H1 (cell line): ENCODE data around the gene ZNF18. TPM values are rescaled to one million over a fixed set of nuclear protein-coding genes. Genes with fewer than 3 reads are reported as not detected.

Experiments used
- CTCF ChIA-PET: fragments of 300-600 bp; sonication (Branson Sonifier 250); formaldehyde crosslinking; loops from one replicate; lab custom pipeline; 2021; ENCODE audit not compliant: partially characterized antibody; lab: Charles Lee
- POLR2A ChIA-PET: fragments of 300-600 bp; sonication (Branson Sonifier 250); formaldehyde crosslinking; loops from one replicate; lab custom pipeline; 2021; ENCODE audit warnings: inconsistent platforms; ENCODE audit not compliant: partially characterized antibody; lab: Charles Lee
- DNase-seq, 2 experiments: peaks; one replicate each; pipeline versions ENCODE4 v3.0.0 to v3.0.0-alpha.2; 2010 to 2022; ENCODE audit warnings: low spot score in 2 of 2, low read depth in 1 of 2, mixed read lengths in 1 of 2
- FAIRE-seq: peaks from 2 replicates; lab custom pipeline; 2011; peaks lifted over from hg19 to GRCh38; lab: Jason Lieb, UNC
- H2AFZ ChIP-seq: 2 replicates; pipeline ENCODE4 v1.8.1; 2012; ENCODE audit warnings: low read length, inconsistent platforms
- H2AK5ac ChIP-seq: 2 replicates; pipeline ENCODE4 v1.6.1; 2013; ENCODE audit warnings: low read depth, low read length
- H2BK120ac ChIP-seq: replicated peaks from 2 replicates; pipeline ENCODE3; 2013; ENCODE audit warnings: low read depth, low read length, inconsistent platforms
- H2BK12ac ChIP-seq: 2 replicates; pipeline ENCODE4 v1.6.1; 2013; ENCODE audit warnings: low read depth, low read length
- H2BK15ac ChIP-seq: 2 replicates; pipeline ENCODE4 v1.6.1; 2013; ENCODE audit warnings: low read length
- H2BK20ac ChIP-seq: 2 replicates; pipeline ENCODE4 v1.6.1; 2013; ENCODE audit warnings: low read length
- H2BK5ac ChIP-seq: 2 replicates; pipeline ENCODE4 v1.6.1; 2013; ENCODE audit warnings: low read depth, low read length
- H3K14ac ChIP-seq: 2 replicates; pipeline ENCODE4 v1.6.1; 2013; ENCODE audit warnings: inconsistent platforms; ENCODE audit not compliant: insufficient read length
- H3K18ac ChIP-seq: 2 replicates; pipeline ENCODE4 v1.6.1; 2013; ENCODE audit warnings: low read length; ENCODE audit errors: extremely low read depth
- H3K23ac ChIP-seq: 2 replicates; pipeline ENCODE4 v1.6.1; 2013; ENCODE audit warnings: inconsistent platforms; ENCODE audit not compliant: insufficient read length
- H3K23me2 ChIP-seq: 2 replicates; pipeline ENCODE4 v1.6.1; 2013; ENCODE audit warnings: low read depth, low read length
- H3K27ac ChIP-seq: 2 replicates; pipeline ENCODE4 v1.6.1; 2011; ENCODE audit warnings: low read depth, low read length, inconsistent platforms
- H3K27me3 ChIP-seq, 4 experiments: replicated peaks in 1 of 4; 1 replicate in 1 of 4; 2 replicates in 3 of 4; pipeline versions ENCODE4 v1.6.1 to v1.8.1; 2011 to 2013; ENCODE audit warnings: low read length in 3 of 4, mild to moderate bottlenecking in 3 of 4, inconsistent platforms in 2 of 4, mixed read lengths in 2 of 4, moderate library complexity in 1 of 4; ENCODE audit not compliant: control insufficient read depth in 3 of 4, insufficient read depth in 3 of 4; ENCODE audit errors: extremely low read depth in 1 of 4
- H3K36me3 ChIP-seq, 4 experiments: 2 replicates each; pipeline versions ENCODE4 v1.6.1 to v1.8.1; 2011 to 2013; ENCODE audit warnings: mild to moderate bottlenecking in 4 of 4, low read length in 3 of 4, moderate library complexity in 2 of 4, control low read depth in 1 of 4, inconsistent platforms in 1 of 4; ENCODE audit not compliant: insufficient read depth in 4 of 4, control insufficient read depth in 2 of 4
- H3K4ac ChIP-seq: replicated peaks from 2 replicates; pipeline ENCODE3; 2013; ENCODE audit warnings: low read length, low read depth, mixed read lengths, inconsistent platforms; ENCODE audit not compliant: insufficient read length
- H3K4me1 ChIP-seq, 4 experiments: replicated peaks in 1 of 4; 1 replicate in 1 of 4; 2 replicates in 3 of 4; pipeline versions ENCODE4 v1.6.1 to v1.8.1; 2011 to 2013; ENCODE audit warnings: low read length in 3 of 4, inconsistent platforms in 2 of 4, mixed read lengths in 1 of 4; ENCODE audit not compliant: insufficient read depth in 4 of 4, control insufficient read depth in 3 of 4
- H3K4me2 ChIP-seq, 2 experiments: 2 replicates each; pipeline versions ENCODE4 v1.6.1 to v1.8.1; 2011 to 2013; ENCODE audit warnings: low read depth in 2 of 2, low read length in 2 of 2, control low read depth in 1 of 2, inconsistent platforms in 1 of 2, mild to moderate bottlenecking in 1 of 2; ENCODE audit not compliant: insufficient read depth in 1 of 2
- H3K4me3 ChIP-seq, 4 experiments: fragments of 200-600, 300-600 bp in 1 of 4; sonication (generic), shearing (Covaris generic), sonication (Bioruptor Twin) in 1 of 4; 2 replicates each; pipeline versions ENCODE4 v1.5.1 to v1.8.1; 2011 to 2016; ENCODE audit warnings: low read length in 4 of 4, low read depth in 3 of 4, control low read depth in 2 of 4, inconsistent platforms in 2 of 4, mild to moderate bottlenecking in 2 of 4, mixed read lengths in 1 of 4, moderate library complexity in 1 of 4; ENCODE audit not compliant: insufficient read depth in 2 of 4; ENCODE audit errors: extremely low read depth in 1 of 4
- H3K56ac ChIP-seq: replicated peaks from 2 replicates; pipeline ENCODE3; 2013; ENCODE audit warnings: low read depth, mild to moderate bottlenecking, mixed read lengths, low read length, inconsistent platforms; ENCODE audit not compliant: insufficient read length
- H3K79me1 ChIP-seq: 2 replicates; pipeline ENCODE4 v1.6.1; 2013; ENCODE audit warnings: low read depth, low read length, control low read depth
- H3K79me2 ChIP-seq, 2 experiments: 2 replicates each; pipeline versions ENCODE4 v1.6.1 to v1.8.1; 2012 to 2013; ENCODE audit warnings: low read length in 2 of 2, mild to moderate bottlenecking in 2 of 2, inconsistent platforms in 1 of 2; ENCODE audit not compliant: insufficient read depth in 2 of 2, control insufficient read depth in 1 of 2
- H3K9ac ChIP-seq, 4 experiments: replicated peaks in 1 of 4; 1 replicate in 1 of 4; 2 replicates in 3 of 4; pipeline versions ENCODE4 v1.6.1 to v1.8.1; 2011 to 2013; ENCODE audit warnings: low read depth in 3 of 4, low read length in 3 of 4, control low read depth in 2 of 4, mild to moderate bottlenecking in 2 of 4, moderate library complexity in 2 of 4, inconsistent platforms in 1 of 4; ENCODE audit errors: extremely low read depth in 1 of 4
- H3K9me3 ChIP-seq, 2 experiments: 2 replicates each; pipeline versions ENCODE4 v1.6.1 to v1.8.1; 2012 to 2013; ENCODE audit warnings: mild to moderate bottlenecking in 2 of 2, moderate library complexity in 2 of 2, control low read depth in 1 of 2, inconsistent platforms in 1 of 2, low read depth in 1 of 2, low read length in 1 of 2, mixed read lengths in 1 of 2; ENCODE audit not compliant: insufficient read depth in 2 of 2
- H4K20me1 ChIP-seq, 2 experiments: replicated peaks in 1 of 2; 2 replicates each; pipeline versions ENCODE3 to v1.8.1; 2011 to 2013; ENCODE audit warnings: inconsistent platforms in 2 of 2, low read length in 2 of 2, mild to moderate bottlenecking in 1 of 2; ENCODE audit not compliant: insufficient read depth in 2 of 2, control insufficient read depth in 1 of 2
- H4K5ac ChIP-seq: 2 replicates; pipeline ENCODE4 v1.6.1; 2013; ENCODE audit warnings: low read length, low read depth, mixed read lengths, inconsistent platforms; ENCODE audit not compliant: insufficient read length
- H4K8ac ChIP-seq: 2 replicates; pipeline ENCODE4 v1.8.0; 2013; ENCODE audit warnings: mild to moderate bottlenecking, moderate library complexity, low read length, inconsistent platforms; ENCODE audit not compliant: insufficient read depth; ENCODE audit errors: extremely low read depth
- H4K91ac ChIP-seq: replicated peaks from 2 replicates; pipeline ENCODE3; 2013; ENCODE audit warnings: low read length, mixed read lengths, inconsistent platforms; ENCODE audit not compliant: insufficient read length
- KDM4A ChIP-seq: IDR thresholded peaks from one replicate; pipeline ENCODE4 v1.7.1; 2012; ENCODE audit warnings: low read depth, mild to moderate bottlenecking, moderate library complexity, low read length, inconsistent platforms; ENCODE audit not compliant: severe bottlenecking
- TEAD4 ChIP-seq: IDR thresholded peaks from 2 replicates; pipeline ENCODE4 v1.6.1; 2012; ENCODE audit warnings: low read depth, low read length, inconsistent platforms, mixed read lengths
- WGBS, 2 experiments: shearing (Covaris generic) in 1 of 2; methylation state at CpG; one replicate each; pipeline versions ENCODE4 v1.1.6 to v1.1.7; 2013 to 2015; ENCODE audit warnings: low lambda C conversion rate in 2 of 2, mixed read lengths in 2 of 2, inconsistent platforms in 1 of 2, low coverage in 1 of 2, missing lambda C conversion rate in 1 of 2; ENCODE audit not compliant: insufficient replicate concordance in 2 of 2, insufficient coverage in 1 of 2, insufficient read length in 1 of 2; ENCODE audit errors: extremely low coverage in 1 of 2, missing lambda C conversion rate in 1 of 2; 5-methylcytosine and 5-hydroxymethylcytosine counted together
- polyA plus RNA-seq, 7 experiments: library from polyadenylated mRNA; depleted of rRNA in 3 of 7; stranded (reverse) in 5 of 7; unstranded in 2 of 7; fragments of >200 nt in 5 of 7; fragments of 200-250 nt in 2 of 7; gene quantifications; 1 replicate in 5 of 7; 2 replicates in 1 of 7; 4 replicates in 1 of 7; pipeline versions ENCODE4 v1.2.1 to v1.2.3, GENCODE V29; 2011 to 2013; ENCODE audit warnings: missing spikeins in 2 of 7, mixed read lengths in 2 of 7
- total RNA-seq: library from RNA; stranded (reverse); fragmentation: NEBNext Ultra II Directional; extraction: Animal tissue kit (Norgen Biotek cat#: 25700); gene quantifications from 2 replicates; pipeline ENCODE4 v1.2.1, GENCODE V29; 2021

Gene ZNF18
- total and polyA plus RNA-seq, 2 of the 8 experiments (the other 6 are each of a cell fraction or from before 2014, with no cell fraction given) = 3.0 to 9.9 TPM

- no peak for TF ChIP-seq TEAD4
- TF ChIP-seq KDM4A = no peak
- DNase-seq (no peak), FAIRE-seq (no peak)
- Histone ChIP-seq H3K27ac (no peak overlapping the region), H3K14ac (no peak overlapping the region), H2BK15ac (no peak overlapping the region), H3K4me2 (no peak overlapping the region), H3K36me3 (no peaks in the 10 kb centered on the region), H3K79me1 (peaks cover 6% of the 10 kb centered on the region; the same call in 1 of the 2 replicates), H3K4me1 (peaks cover 0 to 14% (median 6%) of the 10 kb centered on the region in 4 experiments; a peak in 5 of 7 replicates), H2BK120ac (no peak overlapping the region), H2BK12ac (no peak overlapping the region), H2AFZ (no peak overlapping the region), H3K23me2 (no peaks in the 10 kb centered on the region; the same call in 1 of the 2 replicates), H2AK5ac (no peak overlapping the region), H3K18ac (no peak overlapping the region), H3K79me2 (peaks cover 8 to 90% of the 10 kb centered on the region in 2 experiments; a peak in 3 of 4 replicates), H4K8ac (no peak overlapping the region), H4K91ac (no peak overlapping the region), H4K20me1 (no peaks in the 10 kb centered on the region), H3K9me3 (no peaks in the 10 kb centered on the region), H3K56ac (no peak overlapping the region), H3K27me3 (no peaks in the 10 kb centered on the region), H4K5ac (no peak overlapping the region), H3K9ac (no peak overlapping the region), H2BK20ac (no peak overlapping the region), H3K4ac (no peak overlapping the region), H3K4me3 (no peak overlapping the region), H3K23ac (no peak overlapping the region), H2BK5ac (no peak overlapping the region)
- CTCF ChIA-PET = interaction anchor here (1.4 kb wide), 1 partner anchor 57 kb away, joined by 3 read pairs; no protein-coding TSS in a partner anchor
- WGBS, 2 experiments = 87% methylated on average over 6 of the region's 6 CpGs; no CpG with 5 or more reads in 1 of the 2 experiments
- POLR2A ChIA-PET = interaction anchor here (0.9 to 2.1 kb wide), 3 partner anchors 20 to 46 kb away, joined by 3 to 6 read pairs (median 3); partner anchors contain the start of genes MAP2K4 and ZNF18
Measured at GRCh38 chr17:12043702-12044101, 46.4 kb upstream of the ZNF18 start.
